Esophagus squamous epithelium (tissue), 4 donors: ENCODE measurements around the gene MYO1D.

Source experiments
- POLR2A ChIP-seq, 4 donors: fragments of 450-650 bp; IDR thresholded peaks; one replicate each; pipeline ENCODE4 v1.6.1; 2017; ENCODE audit warnings: antibody characterized with exemption in 4 of 4, mild to moderate bottlenecking in 4 of 4, moderate library complexity in 3 of 4
- TF ChIP-seq, protein P1 (sequence below), 6 experiments: fragments of 450-650 bp in 4 of 6; fragments of 200-600 bp in 2 of 6; sonication (generic) in 2 of 6; IDR thresholded peaks; one replicate each; pipeline ENCODE4 v1.5.1; 2016 to 2019; ENCODE audit warnings: antibody characterized with exemption in 6 of 6, mild to moderate bottlenecking in 4 of 6, moderate library complexity in 4 of 6

DNA sequence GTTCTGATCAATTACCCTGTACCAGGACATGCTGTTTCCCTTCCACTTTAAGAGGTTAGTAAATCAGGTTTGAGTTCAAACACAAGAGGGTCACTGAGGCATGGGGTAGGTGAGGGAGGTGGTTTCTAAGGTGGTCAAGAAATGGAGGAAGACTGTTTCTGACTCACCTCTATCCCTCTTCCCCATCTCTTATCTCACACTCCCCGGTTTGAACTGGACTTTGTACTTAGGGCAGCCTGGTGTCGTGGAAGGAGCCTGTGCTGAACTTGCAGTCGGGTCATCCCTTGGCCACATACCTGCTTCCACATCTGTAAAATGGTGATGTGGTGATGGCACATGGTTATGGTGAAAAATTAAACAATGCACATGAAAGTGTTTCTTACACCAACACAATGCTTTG, 33.8 kb upstream of the MYO1D start:
- TF ChIP-seq, protein P1, sequence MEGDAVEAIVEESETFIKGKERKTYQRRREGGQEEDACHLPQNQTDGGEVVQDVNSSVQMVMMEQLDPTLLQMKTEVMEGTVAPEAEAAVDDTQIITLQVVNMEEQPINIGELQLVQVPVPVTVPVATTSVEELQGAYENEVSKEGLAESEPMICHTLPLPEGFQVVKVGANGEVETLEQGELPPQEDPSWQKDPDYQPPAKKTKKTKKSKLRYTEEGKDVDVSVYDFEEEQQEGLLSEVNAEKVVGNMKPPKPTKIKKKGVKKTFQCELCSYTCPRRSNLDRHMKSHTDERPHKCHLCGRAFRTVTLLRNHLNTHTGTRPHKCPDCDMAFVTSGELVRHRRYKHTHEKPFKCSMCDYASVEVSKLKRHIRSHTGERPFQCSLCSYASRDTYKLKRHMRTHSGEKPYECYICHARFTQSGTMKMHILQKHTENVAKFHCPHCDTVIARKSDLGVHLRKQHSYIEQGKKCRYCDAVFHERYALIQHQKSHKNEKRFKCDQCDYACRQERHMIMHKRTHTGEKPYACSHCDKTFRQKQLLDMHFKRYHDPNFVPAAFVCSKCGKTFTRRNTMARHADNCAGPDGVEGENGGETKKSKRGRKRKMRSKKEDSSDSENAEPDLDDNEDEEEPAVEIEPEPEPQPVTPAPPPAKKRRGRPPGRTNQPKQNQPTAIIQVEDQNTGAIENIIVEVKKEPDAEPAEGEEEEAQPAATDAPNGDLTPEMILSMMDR (IDR thresholded peaks at IDR 0.05): no peak
- no peak for TF ChIP-seq POLR2A (IDR thresholded peaks at IDR 0.05)
